B cell (primary cell): ENCODE measurements around the gene MTUS2. TPM values are rescaled to one million over a fixed set of nuclear protein-coding genes. Genes with fewer than 3 reads are reported as not detected.

ENCODE experiments used
- ATAC-seq: fragments of 200-7000 bp; cut with Tn5 transposase; one replicate; pipeline ENCODE4 v1.10.0; 2021; ENCODE audit warnings: low read depth, mild to moderate bottlenecking, moderate number of reproducible peaks, moderate library complexity
- CTCF ChIA-PET: fragments of 350-600 bp; sonication (Branson Sonifier 250); formaldehyde crosslinking; loops from one replicate; lab custom pipeline; 2021; ENCODE audit warnings: antibody characterized with exemption, inconsistent platforms; lab: Charles Lee
- POLR2A ChIA-PET: fragments of 350-600 bp; sonication (Branson Sonifier 250); formaldehyde crosslinking; loops from one replicate; lab custom pipeline; 2021; ENCODE audit warnings: antibody characterized with exemption; lab: Charles Lee
- DNase-seq: peaks from one replicate; pipeline ENCODE4 v3.0.0; 2013
- H2AFZ ChIP-seq: 2 replicates; pipeline ENCODE4 v1.6.1; 2012; ENCODE audit warnings: mild to moderate bottlenecking, low read depth, low read length; ENCODE audit not compliant: insufficient read depth, poor library complexity, severe bottlenecking
- H3K27ac ChIP-seq, 2 donors: 1 replicate in 1 of 2; 2 replicates in 1 of 2; pipeline ENCODE4 v1.5.1; 2012 to 2013; ENCODE audit warnings: low read length in 2 of 2, mild to moderate bottlenecking in 2 of 2, moderate library complexity in 1 of 2
- H3K27me3 ChIP-seq, 4 experiments: fragments of 200-600 bp in 1 of 4; sonication (generic) in 1 of 4; replicated peaks in 1 of 4; 1 replicate in 2 of 4; 2 replicates in 2 of 4; pipeline versions ENCODE4 v1.6.1 to v1.7.0; 2013 to 2016; ENCODE audit warnings: low read length in 3 of 4, mild to moderate bottlenecking in 2 of 4, mixed read lengths in 1 of 4, moderate library complexity in 1 of 4; ENCODE audit not compliant: insufficient read depth in 4 of 4, control insufficient read depth in 3 of 4; ENCODE audit errors: control extremely low read depth in 1 of 4
- H3K36me3 ChIP-seq, 2 experiments: replicated peaks in 1 of 2; 1 replicate in 1 of 2; 2 replicates in 1 of 2; pipeline versions ENCODE4 v1.6.1 to v1.7.1; 2013; ENCODE audit warnings: low read length in 1 of 2; ENCODE audit not compliant: insufficient read depth in 2 of 2, control insufficient read depth in 1 of 2; ENCODE audit errors: control extremely low read depth in 1 of 2, extremely low read depth in 1 of 2
- H3K4me1 ChIP-seq, 2 donors: fragments of 200-600 bp in 1 of 2; sonication (generic) in 1 of 2; 1 replicate in 1 of 2; 2 replicates in 1 of 2; pipeline versions ENCODE4 v1.5.1 to v1.6.1; 2013 to 2017; ENCODE audit warnings: low read length in 2 of 2; ENCODE audit not compliant: control insufficient read depth in 2 of 2, insufficient read depth in 2 of 2
- H3K4me2 ChIP-seq: replicated peaks from 2 replicates; pipeline ENCODE3; 2012; ENCODE audit warnings: mild to moderate bottlenecking, low read depth, low read length; ENCODE audit not compliant: poor library complexity, severe bottlenecking
- H3K4me3 ChIP-seq, 5 experiments: fragments of 200-600 bp in 1 of 5; sonication (generic) in 1 of 5; 1 replicate in 3 of 5; 2 replicates in 2 of 5; pipeline versions ENCODE4 v1.5.1 to v1.7.0; 2011 to 2016; ENCODE audit warnings: low read length in 4 of 5, mild to moderate bottlenecking in 4 of 5, low read depth in 2 of 5, control low read depth in 1 of 5, moderate library complexity in 1 of 5; ENCODE audit not compliant: insufficient read depth in 1 of 5; ENCODE audit errors: control extremely low read depth in 1 of 5, extremely low read depth in 1 of 5
- H3K79me2 ChIP-seq: fragments of 200-600 bp; sonication (generic); one replicate; pipeline ENCODE4 v1.6.0; 2016; ENCODE audit warnings: low read length; ENCODE audit not compliant: control insufficient read depth, insufficient read depth
- H3K9ac ChIP-seq: fragments of 200-600 bp; sonication (generic); 2 replicates; pipeline ENCODE4 v1.6.1; 2017; ENCODE audit warnings: mild to moderate bottlenecking, low read length, moderate library complexity
- H3K9me3 ChIP-seq, 3 donors: one replicate each; pipeline versions ENCODE4 v1.6.1 to v1.7.1; 2013; ENCODE audit warnings: low read length in 2 of 3; ENCODE audit not compliant: control insufficient read depth in 2 of 3, insufficient read depth in 1 of 3; ENCODE audit errors: control extremely low read depth in 1 of 3
- H4K20me1 ChIP-seq: 2 replicates; pipeline ENCODE4 v1.6.0; 2012; ENCODE audit warnings: mild to moderate bottlenecking, low read length; ENCODE audit not compliant: insufficient read depth, control insufficient read depth, poor library complexity, severe bottlenecking
- H3K27ac Mint-ChIP-seq: one replicate; pipeline ENCODE4 v1.8.0; 2021; ENCODE audit warnings: mixed read lengths
- H3K27me3 Mint-ChIP-seq: one replicate; pipeline ENCODE4 v1.8.0; 2021; ENCODE audit warnings: mixed read lengths
- H3K4me1 Mint-ChIP-seq: one replicate; pipeline ENCODE4 v1.8.0; 2021; ENCODE audit warnings: mixed read lengths
- H3K4me3 Mint-ChIP-seq: one replicate; pipeline ENCODE4 v1.8.0; 2021; ENCODE audit warnings: mixed read lengths
- H3K9me3 Mint-ChIP-seq: one replicate; pipeline ENCODE4 v1.8.0; 2022; ENCODE audit warnings: mixed read lengths; ENCODE audit not compliant: insufficient read depth
- CTCF ChIP-seq: fragments of 200-600 bp; IDR thresholded peaks from one replicate; pipeline ENCODE4 v1.8.0; 2022; ENCODE audit warnings: antibody characterized with exemption, mild to moderate bottlenecking
- EZH2 ChIP-seq: IDR thresholded peaks from 2 replicates; pipeline ENCODE4 v1.6.1; 2012; ENCODE audit warnings: borderline replicate concordance, low read depth, mild to moderate bottlenecking, moderate library complexity, low read length; ENCODE audit not compliant: insufficient read depth, poor library complexity, severe bottlenecking
- WGBS: methylation state at CpG from one replicate; pipeline ENCODE4 v1.1.5; 2013; ENCODE audit warnings: missing lambda C conversion rate; ENCODE audit not compliant: insufficient coverage; 5-methylcytosine and 5-hydroxymethylcytosine counted together
- intact Hi-C: fragments of 100-400 bp; cut with micrococcal nuclease; formaldehyde crosslinking; loops from one replicate; pipeline ENCODE4 v1.10.0; 2022
- polyA plus RNA-seq: library from polyadenylated mRNA; depleted of rRNA; stranded (reverse); fragments of >200 nt; gene quantifications from 2 replicates; pipeline ENCODE4 v1.2.3, GENCODE V29; 2012
- total RNA-seq, 2 donors: library from RNA; stranded (reverse); fragments of 120-200 nt in 1 of 2; gene quantifications; 1 replicate in 1 of 2; 2 replicates in 1 of 2; pipeline versions ENCODE4 v1.2.3 to v1.2.4, GENCODE V29; 2013 to 2022

The MTUS2 gene
- total and polyA plus RNA-seq, 2 donors (not counting 1 experiment from before 2014, with no cell fraction given) = 0.12 TPM; not detected in 1

- no peaks in the 10 kb centered on the region for H4K20me1 ChIP-seq
- no peak for ATAC-seq
- peak overlapping the region; percentile 4 to 6 for H3K27ac ChIP-seq
- 67% methylated on average over 1 of the region's 5 CpGs for WGBS
- H3K9me3 ChIP-seq = no peaks in the 10 kb centered on the region
- no peak overlapping the region for H3K9ac ChIP-seq
- peaks cover 3 to 13% of the 10 kb centered on the region in 2 donors for H3K4me1 ChIP-seq
- no peaks in the 10 kb centered on the region for H3K36me3 ChIP-seq
- peak overlapping the region; percentile 3 for H2AFZ ChIP-seq
- peak overlapping the region; percentile 12 for H3K4me2 ChIP-seq
- no peaks in the 10 kb centered on the region for H3K27me3 ChIP-seq
- Mint-ChIP-seq H3K27me3 (peaks cover 9% of the 10 kb centered on the region), H3K27ac (no peak overlapping the region), H3K4me1 (peaks cover 18% of the 10 kb centered on the region), H3K4me3 (peak overlapping the region; percentile 15), H3K9me3 (no peaks in the 10 kb centered on the region)
- TF ChIP-seq CTCF = no peak
- H3K4me3 ChIP-seq = no peak overlapping the region
- DNase-seq = peak; percentile 23
- intact Hi-C loops = no loop called here
- H3K79me2 ChIP-seq = no peaks in the 10 kb centered on the region
- POLR2A ChIA-PET = no interaction called here
- CTCF ChIA-PET = no interaction called here
These were observed 305.2 kb downstream of the MTUS2 start for GRCh38 chr13:29125191-29125933.

GRCh38 chr13:29125934-29126424 is 305.8 kb downstream of the MTUS2 start:
- Histone ChIP-seq H3K79me2 (no peaks in the 10 kb centered on the region), H3K27ac (peak overlapping the region; percentile 4 to 6), H3K4me2 (peak overlapping the region; percentile 12), H3K4me1 (peaks cover 3 to 13% of the 10 kb centered on the region in 2 donors), H3K27me3 (no peaks in the 10 kb centered on the region), H3K4me3 (no peak overlapping the region), H3K36me3 (no peaks in the 10 kb centered on the region), H3K9ac (no peak overlapping the region), H3K9me3 (no peaks in the 10 kb centered on the region), H2AFZ (no peak overlapping the region), H4K20me1 (no peaks in the 10 kb centered on the region)
- no peak for TF ChIP-seq EZH2
- TF ChIP-seq CTCF = no peak
- ATAC-seq (peak; percentile 33), DNase-seq (peak; percentile 31)
- WGBS = 44% methylated on average over 4 of the region's 5 CpGs
- H3K4me1 Mint-ChIP-seq = peaks cover 18% of the 10 kb centered on the region
- ChIA-PET POLR2A (no interaction called here), CTCF (no interaction called here)
- H3K27ac Mint-ChIP-seq = no peak overlapping the region
- peak overlapping the region; percentile 15 for H3K4me3 Mint-ChIP-seq
- peaks cover 9% of the 10 kb centered on the region for H3K27me3 Mint-ChIP-seq
- no peaks in the 10 kb centered on the region for H3K9me3 Mint-ChIP-seq
- intact Hi-C loops = no loop called here
